Left ventricle myocardium superior (tissue), 1 donor: ENCODE data around the gene PDGFRB. TPM values are rescaled to one million over a fixed set of nuclear protein-coding genes. Genes with fewer than 3 reads are reported as not detected.
A peak's percentile ranks its signal among the peaks of the same experiment; 100 is the strongest.

Experiments used
- ATAC-seq: fragments of 200-7000 bp; cut with Tn5 transposase; one replicate; pipeline ENCODE4 v1.9.1; 2020; ENCODE audit warnings: mild to moderate bottlenecking, moderate library complexity
- DNase-seq: peaks from one replicate; pipeline ENCODE4 v3.0.0-alpha.2; 2020
- intact Hi-C: fragments of 100-400 bp; cut with micrococcal nuclease; formaldehyde crosslinking; loops from one replicate; pipeline ENCODE4 v1.11.0; 2022
- total RNA-seq: library from RNA; stranded (reverse); fragmentation: NEBNext Ultra II Directional; extraction: Animal tissue kit (Norgen Biotek cat#: 25700); gene quantifications from one replicate; pipeline ENCODE4 v1.2.1, GENCODE V29; 2021
- donor health status: DM: no; HTN: yes; CAD: no; lungs with severe emphysema.

PDGFRB gene
- total RNA-seq, 1 donor from 2014 or later = 47.8 TPM

DNA sequence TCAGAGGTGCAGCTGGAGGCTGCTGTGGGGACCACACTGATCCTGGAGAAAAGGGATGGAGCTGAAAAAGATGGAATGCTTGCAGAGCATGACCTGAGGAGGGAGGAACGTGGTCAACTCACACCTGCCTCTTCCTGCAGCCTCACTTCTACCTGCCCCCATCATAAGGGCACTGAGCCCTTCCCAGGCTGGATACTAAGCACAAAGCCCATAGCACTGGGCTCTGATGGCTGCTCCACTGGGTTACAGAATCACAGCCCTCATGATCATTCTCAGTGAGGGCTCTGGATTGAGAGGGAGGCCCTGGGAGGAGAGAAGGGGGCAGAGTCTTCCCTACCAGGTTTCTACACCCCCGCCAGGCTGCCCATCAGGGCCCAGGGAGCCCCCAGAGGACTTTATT lies 28.4 kb upstream of the PDGFRB start:
- DNase-seq (no peak), ATAC-seq (no peak)
- intact Hi-C loops = no loop called here

DNA sequence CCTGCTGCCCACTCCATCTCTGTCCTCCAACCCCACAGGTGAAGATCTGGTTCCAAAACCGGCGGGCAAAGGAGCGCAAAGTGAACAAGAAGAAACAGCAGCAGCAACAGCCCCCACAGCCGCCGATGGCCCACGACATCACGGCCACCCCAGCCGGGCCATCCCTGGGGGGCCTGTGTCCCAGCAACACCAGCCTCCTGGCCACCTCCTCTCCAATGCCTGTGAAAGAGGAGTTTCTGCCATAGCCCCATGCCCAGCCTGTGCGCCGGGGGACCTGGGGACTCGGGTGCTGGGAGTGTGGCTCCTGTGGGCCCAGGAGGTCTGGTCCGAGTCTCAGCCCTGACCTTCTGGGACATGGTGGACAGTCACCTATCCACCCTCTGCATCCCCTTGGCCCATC lies 27.8 kb upstream of the PDGFRB start:
- intact Hi-C loops = no loop called here
- DNase-seq (no peak), ATAC-seq (no peak)

GRCh38 chr5:150182774-150183173 lies 27.1 kb upstream of the PDGFRB start:
- DNase-seq = no peak
- no peak for ATAC-seq
- intact Hi-C loops = no loop called here

DNA sequence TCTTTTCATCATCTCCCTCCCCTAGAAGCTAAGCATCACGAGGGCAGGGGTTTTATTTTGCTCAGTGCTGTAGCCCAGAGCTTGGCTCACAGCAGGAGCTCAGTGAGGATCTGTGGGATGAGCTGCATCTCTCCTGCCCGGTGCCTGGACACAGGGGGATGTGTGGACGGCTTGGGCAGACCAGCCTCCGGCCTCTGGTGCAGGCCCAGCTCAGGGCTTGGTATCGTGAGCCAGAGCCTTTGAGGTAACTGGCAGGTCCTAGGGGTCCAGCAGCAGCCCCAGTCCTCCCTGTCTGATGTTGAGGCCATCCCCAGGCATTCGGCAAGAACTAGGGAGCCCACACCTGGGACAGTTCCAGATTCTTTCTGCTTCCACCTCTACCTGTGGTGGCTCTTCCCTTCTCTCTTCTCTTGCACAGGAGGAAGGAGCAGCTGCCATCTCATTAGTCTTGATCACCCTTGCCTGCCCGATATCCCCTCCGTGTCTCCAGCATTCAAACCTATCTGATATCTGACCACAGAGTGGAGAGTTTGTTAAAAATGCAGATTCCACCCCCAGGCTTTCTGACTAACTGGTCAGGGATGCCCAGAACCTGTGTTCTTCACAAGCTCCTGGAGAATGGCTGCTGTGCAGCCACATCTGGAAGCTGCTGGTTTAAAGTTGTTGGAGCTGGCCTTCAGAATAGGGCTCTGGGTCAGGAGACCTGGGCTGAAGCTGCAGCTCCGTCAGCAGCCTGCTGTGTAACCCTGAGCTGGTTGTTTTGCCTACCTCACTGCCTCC lies 26.3 kb upstream of the PDGFRB start:
- intact Hi-C loops = no loop called here
- ATAC-seq (no peak), DNase-seq (no peak)

GRCh38 chr5:150181027-150181426 lies 25.4 kb upstream of the PDGFRB start:
- DNase-seq = no peak
- peak; percentile 26 for ATAC-seq
- intact Hi-C loops = no loop called here

GRCh38 chr5:150180241-150181026 lies 24.8 kb upstream of the PDGFRB start:
- intact Hi-C loops = no loop called here
- DNase-seq = peak; percentile 84
- peak; percentile 86 for ATAC-seq

- DNase-seq = no peak
- no peak for ATAC-seq
- intact Hi-C loops = no loop called here
Observed at GRCh38 chr5:150179019-150179620, 23.5 kb upstream of the PDGFRB start.

GRCh38 chr5:150178262-150178661 lies 22.6 kb upstream of the PDGFRB start:
- intact Hi-C loops = no loop called here
- DNase-seq = no peak
- ATAC-seq = no peak

GRCh38 chr5:150177721-150178120 lies 22.1 kb upstream of the PDGFRB start:
- no peak for DNase-seq
- ATAC-seq = no peak
- intact Hi-C loops = no loop called here

DNA sequence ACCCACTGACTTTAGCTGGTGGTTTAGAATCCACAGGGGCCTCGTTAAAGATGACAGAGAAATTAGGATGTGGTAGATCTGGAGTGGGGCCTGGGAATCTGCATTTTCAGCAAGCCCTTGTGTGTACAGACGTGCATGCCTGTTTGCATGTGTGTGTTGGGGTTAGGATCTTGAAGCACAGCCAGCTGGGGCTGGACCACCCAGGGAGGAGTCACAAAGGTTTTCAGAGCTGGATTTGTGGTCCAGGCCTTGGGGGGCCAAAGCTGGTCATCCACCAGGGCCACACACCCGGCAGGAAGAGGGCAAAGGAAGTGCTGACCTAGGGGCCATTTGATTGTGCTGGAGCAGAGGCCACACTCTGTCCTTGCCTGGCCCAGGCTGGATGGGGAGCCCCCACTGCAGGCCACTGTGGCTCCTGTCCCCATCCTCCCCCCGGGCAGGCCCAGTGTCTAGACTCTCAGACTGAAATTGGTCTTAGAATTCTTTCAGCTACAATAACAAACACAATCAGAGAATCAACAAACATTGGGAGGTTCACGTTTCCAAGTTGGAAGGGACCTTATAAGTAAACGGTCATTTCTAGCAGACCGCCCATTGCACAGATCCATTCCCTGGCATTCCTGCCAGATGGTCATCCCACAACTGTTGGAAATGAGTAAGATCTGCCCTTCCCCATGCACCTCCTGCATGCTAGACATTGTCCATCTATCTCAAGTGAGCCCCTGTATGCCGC lies 21.3 kb upstream of the PDGFRB start:
- ATAC-seq (no peak), DNase-seq (no peak)
- intact Hi-C loops = no loop called here

- ATAC-seq (no peak), DNase-seq (no peak)
- intact Hi-C loops = no loop called here
Observed at GRCh38 chr5:150175536-150175935, 19.9 kb upstream of the PDGFRB start.

DNA sequence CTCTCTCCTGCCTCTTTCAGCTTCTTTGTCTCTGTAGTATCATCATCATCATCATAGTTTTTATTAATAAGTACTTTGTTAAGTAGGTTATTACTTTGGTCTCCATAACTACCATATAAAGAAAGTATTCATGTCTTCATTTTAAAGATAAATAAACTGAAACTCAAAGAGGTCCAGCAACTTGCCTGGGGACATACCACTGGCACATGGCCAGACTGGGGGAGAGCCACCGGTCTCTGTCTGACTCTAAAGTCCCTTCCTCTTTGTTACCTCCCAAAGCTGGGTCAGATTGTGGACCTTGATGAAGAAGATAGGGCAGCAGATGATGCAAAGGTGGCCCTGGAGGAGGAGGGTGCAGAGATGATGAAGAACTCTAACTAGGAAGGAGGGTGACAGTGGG lies 19.4 kb upstream of the PDGFRB start:
- intact Hi-C loops = no loop called here
- no peak for DNase-seq
- ATAC-seq = no peak

DNA sequence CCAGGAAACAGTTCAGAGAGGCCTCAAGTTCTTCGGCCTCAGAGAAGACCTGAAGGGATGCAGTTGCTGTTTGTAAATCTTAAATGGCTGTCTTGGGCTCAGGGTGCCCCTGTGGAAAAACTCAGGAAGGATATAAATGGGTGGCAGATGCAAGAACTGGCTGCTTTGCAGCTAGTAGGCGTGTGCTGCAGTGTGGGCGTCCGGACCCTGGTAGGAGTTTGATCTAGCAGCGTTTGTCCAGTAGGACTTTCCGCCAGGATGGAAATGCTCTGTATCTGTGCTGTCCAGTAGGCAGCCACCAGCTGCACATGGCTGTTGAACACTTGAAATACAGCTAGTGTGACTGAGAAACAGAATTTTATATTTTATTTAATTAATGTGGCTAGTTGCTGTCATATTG lies 18.6 kb upstream of the PDGFRB start:
- intact Hi-C loops = no loop called here
- ATAC-seq = no peak
- DNase-seq = no peak

- DNase-seq (no peak), ATAC-seq (no peak)
- intact Hi-C loops = no loop called here
Observed at GRCh38 chr5:150173161-150173560, 17.5 kb upstream of the PDGFRB start.

- intact Hi-C loops = no loop called here
Observed at GRCh38 chr5:150172556-150172955, 16.9 kb upstream of the PDGFRB start.

DNA sequence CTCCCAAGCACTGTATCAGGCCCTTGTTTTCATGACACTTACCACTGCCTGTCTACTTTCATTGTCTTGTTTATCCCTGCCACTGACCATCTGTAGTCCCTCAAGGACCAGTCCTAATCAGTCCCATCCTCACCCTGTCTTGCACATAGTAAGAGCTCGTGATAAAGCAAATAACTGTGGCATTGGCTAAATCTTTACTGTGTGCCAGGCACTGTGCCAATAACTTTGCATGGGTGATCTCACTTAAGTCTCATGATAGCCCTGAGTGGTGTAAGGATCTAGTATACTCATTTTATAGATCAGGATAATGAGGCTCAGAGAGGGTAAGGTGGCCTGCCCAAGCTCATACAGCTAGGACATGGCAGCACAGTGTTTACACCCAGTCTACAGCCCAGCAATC lies 16.5 kb upstream of the PDGFRB start:
- ATAC-seq = no peak
- intact Hi-C loops = no loop called here
- no peak for DNase-seq

More at GRCh38 chr5:150172556-150172955, 16.9 kb upstream of the PDGFRB start:
- DNase-seq (no peak), ATAC-seq (no peak)

DNA sequence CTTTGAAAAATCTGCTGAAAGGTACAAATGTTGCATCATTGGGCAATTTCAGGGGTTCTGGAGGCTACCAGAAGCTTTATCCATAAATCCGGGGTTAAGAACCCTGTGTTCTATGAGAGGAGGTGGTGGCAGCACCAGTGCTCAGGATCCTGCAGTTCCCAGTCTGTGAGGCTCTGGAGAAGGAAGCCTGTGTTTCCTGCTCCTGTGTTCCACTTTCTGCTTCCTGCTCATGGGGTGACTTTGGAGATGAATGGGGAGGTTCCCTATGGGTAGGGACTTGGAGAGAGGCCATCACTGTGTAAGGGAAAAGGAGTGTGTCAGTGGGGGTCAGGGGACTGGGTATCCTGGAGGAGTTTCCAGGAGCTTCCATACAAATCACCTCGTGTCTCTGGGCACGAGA lies 13.2 kb upstream of the PDGFRB start:
- no peak for ATAC-seq
- intact Hi-C loops = no loop called here
- no peak for DNase-seq

DNA sequence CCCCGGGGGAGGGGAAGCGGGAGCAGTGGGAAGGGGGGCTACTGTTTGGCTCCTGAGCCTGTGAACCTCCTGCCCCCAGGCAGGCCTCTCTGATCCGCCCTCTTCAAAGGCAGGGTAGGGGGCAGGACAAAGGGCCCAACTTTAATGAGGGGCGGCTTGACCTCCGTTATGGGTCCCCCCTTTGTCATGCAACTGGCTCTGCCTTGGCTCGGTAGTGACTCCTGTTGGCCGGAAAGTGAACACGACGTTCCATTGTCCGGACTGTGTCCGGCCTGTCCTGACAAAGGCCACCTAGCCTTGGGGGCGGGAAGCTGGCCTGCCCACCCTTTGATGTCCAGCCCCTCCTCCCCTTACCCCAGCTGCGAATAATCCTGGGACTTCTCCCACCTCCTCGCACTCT lies 12.3 kb upstream of the PDGFRB start:
- intact Hi-C loops = no loop called here
- ATAC-seq (no peak), DNase-seq (no peak)

DNA sequence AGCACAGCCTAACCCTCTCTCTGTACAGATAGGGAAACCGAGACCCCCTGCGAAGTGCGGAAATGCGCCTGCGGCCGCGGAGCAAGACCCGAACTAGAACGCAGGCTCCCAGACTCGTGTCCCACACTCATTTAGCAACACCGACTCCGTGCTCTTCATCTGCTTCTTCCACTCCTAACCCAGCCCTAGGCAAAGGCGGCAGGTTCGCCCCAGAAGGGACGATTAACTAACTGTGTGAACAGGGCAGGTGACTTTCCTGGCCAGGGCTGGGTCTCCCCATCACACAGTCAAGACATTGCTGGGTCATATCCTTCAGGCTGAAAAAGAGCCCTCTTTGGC lies 11.8 kb upstream of the PDGFRB start:
- ATAC-seq = no peak
- intact Hi-C loops = no loop called here
- DNase-seq = no peak
